Activated naive CD8-positive, alpha-beta T cell treated with anti-CD3 and anti-CD28 coated beads, Interleukin-2, amount 50 U/mL, for 24 hours (primary cell): Measurements from ENCODE around the gene CTSA.

ENCODE experiments used
- ATAC-seq: fragments of 150-1000 bp; cut with Tn5 transposase; one replicate; pipeline ENCODE4 v1.10.0; 2021
- DNase-seq: peaks from one replicate; pipeline ENCODE4 v3.0.0; 2021
- H3K27ac Mint-ChIP-seq: one replicate; pipeline ENCODE4 v1.8.0; 2021; ENCODE audit warnings: mild to moderate bottlenecking, mixed read lengths
- H3K27me3 Mint-ChIP-seq: one replicate; pipeline ENCODE4 v1.8.0; 2021; ENCODE audit warnings: mixed read lengths
- H3K36me3 Mint-ChIP-seq: one replicate; pipeline ENCODE4 v1.8.0; 2021; ENCODE audit warnings: low read depth, mixed read lengths
- H3K4me1 Mint-ChIP-seq: one replicate; pipeline ENCODE4 v1.8.0; 2021; ENCODE audit warnings: mixed read lengths
- H3K4me3 Mint-ChIP-seq: one replicate; pipeline ENCODE4 v1.8.0; 2021; ENCODE audit warnings: mild to moderate bottlenecking, moderate library complexity, mixed read lengths
- H3K9me3 Mint-ChIP-seq: one replicate; pipeline ENCODE4 v1.8.0; 2021; ENCODE audit warnings: mixed read lengths

The CTSA gene

DNA sequence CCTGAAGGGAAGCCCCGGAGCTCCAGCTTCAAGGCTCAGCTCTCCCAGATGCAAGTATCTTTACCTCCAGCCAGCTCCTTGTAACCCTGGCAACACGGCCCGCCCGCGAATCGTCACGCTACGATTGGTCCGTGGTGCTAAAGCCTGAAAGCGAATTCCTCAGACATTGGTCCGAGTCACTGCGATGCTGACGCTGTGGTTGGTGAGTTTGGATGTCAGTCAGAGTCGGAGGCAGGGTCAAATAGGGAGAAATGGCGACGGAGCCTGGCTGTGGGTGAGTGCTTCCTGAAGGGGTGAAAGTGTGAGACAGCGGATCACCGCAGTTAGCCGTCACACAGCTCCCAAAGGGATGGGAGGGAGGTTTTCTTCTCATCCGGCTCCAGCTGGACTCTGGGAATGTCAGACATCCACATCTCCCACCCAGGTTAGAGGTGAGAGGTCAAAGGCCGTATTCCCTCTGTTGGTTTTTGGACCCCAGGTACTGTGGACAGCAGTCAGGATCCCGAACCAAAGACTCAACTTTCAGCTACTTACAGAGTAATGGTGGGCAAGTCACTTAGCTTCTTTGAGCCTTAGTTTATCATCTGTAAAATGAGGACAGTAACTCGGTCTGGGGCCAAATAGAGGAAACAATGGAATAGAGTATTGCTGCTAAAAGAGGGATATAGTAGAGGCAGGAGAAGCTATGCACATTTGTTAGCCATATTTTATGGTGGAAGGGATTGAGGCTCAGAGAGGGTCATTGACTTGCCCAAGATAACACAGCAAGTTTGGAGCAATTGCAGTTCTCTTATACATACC lies 9.9 kb upstream of the CTSA start, which contains the start of gene ZSWIM1:
Gene ZSWIM1, plus strand, starts transcription at position 240 of the 801 bp plus-strand sequence. CDS start 1,366 bp downstream, outside the sequence.
- peak; percentile 99 for DNase-seq
- peak within 1 kb of the TSS; percentile 91 for H3K4me3 Mint-ChIP-seq
- peaks cover 16% of the 10 kb centered on the region for H3K36me3 Mint-ChIP-seq
- ATAC-seq = peak; percentile 94
- H3K27ac Mint-ChIP-seq = peak within 1 kb of the TSS; percentile 90
- H3K9me3 Mint-ChIP-seq = no peaks in the 10 kb centered on the region
- peaks cover 45% of the 10 kb centered on the region for H3K4me1 Mint-ChIP-seq
- H3K27me3 Mint-ChIP-seq = no peaks in the 10 kb centered on the region

- no peak for ATAC-seq
- Mint-ChIP-seq H3K27me3 (no peaks in the 10 kb centered on the region), H3K4me1 (peaks cover 48% of the 10 kb centered on the region), H3K9me3 (no peaks in the 10 kb centered on the region), H3K4me3 (peak overlapping the region; percentile 69), H3K36me3 (peaks cover 16% of the 10 kb centered on the region), H3K27ac (peak overlapping the region; percentile 53)
- DNase-seq = no peak
Measured at GRCh38 chr20:45882469-45883099, 8.6 kb upstream of the CTSA start.

DNA sequence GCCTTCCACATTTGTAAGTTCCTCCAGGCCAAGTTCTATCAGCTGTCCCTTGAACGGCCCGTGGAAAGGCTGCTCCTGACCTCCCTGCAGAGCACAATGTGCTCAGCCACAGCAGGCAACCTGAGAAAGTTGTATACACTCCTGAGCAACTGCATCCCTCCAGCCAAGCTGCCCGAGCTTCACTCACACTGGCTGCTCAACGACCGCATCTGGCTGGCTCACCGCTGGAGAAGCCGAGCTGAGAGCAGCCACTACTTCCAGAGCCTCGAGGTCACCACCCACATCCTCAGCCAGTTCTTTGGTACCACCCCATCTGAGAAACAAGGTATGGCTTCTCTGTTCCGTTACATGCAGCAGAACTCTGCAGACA lies 8.1 kb upstream of the CTSA start:
- H3K27ac Mint-ChIP-seq = peak overlapping the region; percentile 53
- ATAC-seq (no peak), DNase-seq (no peak)
- no peaks in the 10 kb centered on the region for H3K9me3 Mint-ChIP-seq
- H3K4me3 Mint-ChIP-seq = no peak overlapping the region
- peaks cover 48% of the 10 kb centered on the region for H3K4me1 Mint-ChIP-seq
- peaks cover 16% of the 10 kb centered on the region for H3K36me3 Mint-ChIP-seq
- H3K27me3 Mint-ChIP-seq = no peaks in the 10 kb centered on the region

- no peaks in the 10 kb centered on the region for H3K9me3 Mint-ChIP-seq
- H3K4me3 Mint-ChIP-seq = no peak overlapping the region
- H3K36me3 Mint-ChIP-seq = peaks cover 14% of the 10 kb centered on the region
- no peak overlapping the region for H3K27ac Mint-ChIP-seq
- DNase-seq = no peak
- H3K4me1 Mint-ChIP-seq = peaks cover 56% of the 10 kb centered on the region
- ATAC-seq = no peak
- no peaks in the 10 kb centered on the region for H3K27me3 Mint-ChIP-seq
Measured at GRCh38 chr20:45886590-45887345, 4.4 kb upstream of the CTSA start.

GRCh38 chr20:45887346-45887715 lies 3.8 kb upstream of the CTSA start, which contains the start of gene SPATA25:
TSS of gene SPATA25 (minus strand) at chr20:45887622. CDS start at chr20:45887590, 32 bp downstream.
- H3K36me3 Mint-ChIP-seq = peaks cover 14% of the 10 kb centered on the region
- H3K4me1 Mint-ChIP-seq = peaks cover 56% of the 10 kb centered on the region
- DNase-seq (no peak), ATAC-seq (no peak)
- no peak within 1 kb of the TSS for H3K27ac Mint-ChIP-seq
- no peak within 1 kb of the TSS for H3K4me3 Mint-ChIP-seq
- H3K27me3 Mint-ChIP-seq = no peaks in the 10 kb centered on the region
- H3K9me3 Mint-ChIP-seq = no peaks in the 10 kb centered on the region

DNA sequence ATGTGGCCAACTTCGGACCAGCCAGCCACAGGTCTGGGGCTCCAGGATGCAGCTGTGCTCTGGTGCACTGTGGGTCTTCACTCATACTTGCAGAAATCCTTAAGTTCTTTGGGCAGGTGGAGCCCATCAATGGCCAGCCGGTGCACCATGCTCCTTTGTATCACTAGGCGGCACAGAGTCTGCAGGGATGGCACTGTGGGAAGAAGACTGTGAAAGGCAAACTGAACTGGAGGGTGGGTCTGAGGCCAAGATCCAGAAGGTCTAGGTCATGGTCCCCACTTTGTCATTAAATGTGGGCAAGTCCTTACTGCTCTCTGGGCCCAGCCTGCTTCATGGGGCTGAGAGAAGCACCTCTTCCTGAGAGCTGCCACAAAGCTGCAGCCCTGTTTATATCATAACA lies 2.5 kb upstream of the CTSA start:
- H3K27ac Mint-ChIP-seq = no peak overlapping the region
- no peaks in the 10 kb centered on the region for H3K27me3 Mint-ChIP-seq
- DNase-seq (no peak), ATAC-seq (no peak)
- peaks cover 4% of the 10 kb centered on the region for H3K36me3 Mint-ChIP-seq
- H3K4me1 Mint-ChIP-seq = peaks cover 56% of the 10 kb centered on the region
- H3K4me3 Mint-ChIP-seq = no peak overlapping the region
- H3K9me3 Mint-ChIP-seq = no peaks in the 10 kb centered on the region

DNA sequence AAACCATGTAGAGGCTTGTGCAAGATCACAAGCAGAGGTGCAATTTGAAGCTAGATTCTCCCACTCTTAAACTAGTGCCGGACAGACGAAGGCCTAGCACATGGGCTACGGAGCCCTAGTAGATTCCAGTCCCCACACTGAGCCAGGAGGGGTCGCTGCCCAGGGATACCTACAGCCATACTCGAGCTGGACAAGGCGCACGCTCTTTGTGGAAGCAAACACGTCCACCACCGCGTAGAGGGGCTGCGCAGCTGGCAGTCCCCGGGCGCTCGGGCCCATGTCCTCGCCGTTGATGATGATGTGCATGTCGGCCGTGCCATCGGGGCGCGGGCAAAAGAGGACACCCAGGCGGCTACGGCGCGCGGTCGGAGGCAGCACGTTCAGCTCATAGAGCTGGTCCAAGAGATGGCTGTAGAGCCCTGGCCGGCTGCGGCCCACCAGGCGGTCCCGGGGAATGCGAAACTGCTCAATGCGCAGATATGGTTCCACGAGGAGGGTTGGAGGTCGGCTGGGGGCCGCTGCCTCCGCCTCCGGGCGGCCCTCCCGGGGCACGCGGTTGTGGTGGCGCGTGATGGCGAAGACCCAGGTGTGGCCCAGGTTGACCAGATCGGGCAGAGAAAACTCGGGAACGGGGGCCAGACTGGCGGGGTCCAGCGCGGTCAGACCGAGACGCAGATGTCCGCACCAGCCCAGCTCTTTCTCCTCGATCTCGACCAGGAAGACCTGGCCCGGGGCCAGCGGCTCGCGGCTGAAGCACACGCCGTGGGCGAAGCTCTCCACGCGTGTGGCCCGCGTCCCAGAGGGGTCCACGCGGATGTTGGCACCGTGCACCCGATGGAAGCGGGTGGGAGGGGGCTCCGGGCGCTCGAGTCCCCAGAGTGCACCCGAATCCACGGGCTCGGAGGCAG lies 804 bp upstream of the CTSA start:
- Mint-ChIP-seq H3K27ac (peak overlapping the region; percentile 82), H3K9me3 (no peaks in the 10 kb centered on the region), H3K36me3 (peaks cover 5% of the 10 kb centered on the region), H3K4me1 (peaks cover 51% of the 10 kb centered on the region), H3K4me3 (peak overlapping the region; percentile 88), H3K27me3 (no peaks in the 10 kb centered on the region)
- ATAC-seq (peak; percentile 39), DNase-seq (peak; percentile 60)

DNA sequence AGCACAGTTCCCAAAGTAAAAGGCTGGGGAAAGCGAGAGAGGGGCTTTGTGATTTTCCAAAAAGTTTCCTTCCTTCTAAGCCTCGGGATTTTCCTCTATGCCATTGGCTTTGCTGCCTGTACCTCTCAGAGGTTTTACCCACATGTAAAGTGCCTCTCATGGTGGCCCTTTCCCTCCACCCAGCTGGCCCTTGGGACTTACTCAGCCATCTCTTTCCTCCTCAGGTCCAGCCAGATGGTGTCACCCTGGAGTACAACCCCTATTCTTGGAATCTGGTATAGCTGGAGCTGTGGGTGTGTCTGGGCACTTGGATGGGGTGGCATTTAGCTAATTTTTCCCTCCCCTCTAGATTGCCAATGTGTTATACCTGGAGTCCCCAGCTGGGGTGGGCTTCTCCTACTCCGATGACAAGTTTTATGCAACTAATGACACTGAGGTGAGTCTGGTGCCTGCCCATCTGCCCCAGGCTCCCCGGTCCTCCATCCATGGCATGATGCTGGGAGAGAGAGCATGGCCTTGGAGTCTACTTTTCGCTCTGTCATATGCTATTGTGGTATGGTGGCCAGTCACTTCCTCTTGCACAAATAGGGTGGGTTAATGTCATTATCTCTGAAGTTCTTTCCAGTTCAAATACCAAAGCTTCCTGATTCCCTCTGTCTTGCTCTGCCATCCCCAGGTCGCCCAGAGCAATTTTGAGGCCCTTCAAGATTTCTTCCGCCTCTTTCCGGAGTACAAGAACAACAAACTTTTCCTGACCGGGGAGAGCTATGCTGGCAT lies 1.1 kb downstream of the CTSA start:
- Mint-ChIP-seq H3K36me3 (peaks cover 5% of the 10 kb centered on the region), H3K9me3 (no peaks in the 10 kb centered on the region), H3K27ac (peak overlapping the region; percentile 65), H3K27me3 (no peaks in the 10 kb centered on the region), H3K4me3 (peak overlapping the region; percentile 88), H3K4me1 (peaks cover 43% of the 10 kb centered on the region)
- ATAC-seq (no peak), DNase-seq (no peak)

GRCh38 chr20:45892828-45893500 lies 1.8 kb downstream of the CTSA start:
- H3K4me1 Mint-ChIP-seq = peaks cover 43% of the 10 kb centered on the region
- ATAC-seq (peak; percentile 23), DNase-seq (peak; percentile 24)
- H3K27ac Mint-ChIP-seq = peak overlapping the region; percentile 65
- H3K4me3 Mint-ChIP-seq = peak overlapping the region; percentile 88
- no peaks in the 10 kb centered on the region for H3K9me3 Mint-ChIP-seq
- H3K36me3 Mint-ChIP-seq = peaks cover 5% of the 10 kb centered on the region
- H3K27me3 Mint-ChIP-seq = no peaks in the 10 kb centered on the region

DNA sequence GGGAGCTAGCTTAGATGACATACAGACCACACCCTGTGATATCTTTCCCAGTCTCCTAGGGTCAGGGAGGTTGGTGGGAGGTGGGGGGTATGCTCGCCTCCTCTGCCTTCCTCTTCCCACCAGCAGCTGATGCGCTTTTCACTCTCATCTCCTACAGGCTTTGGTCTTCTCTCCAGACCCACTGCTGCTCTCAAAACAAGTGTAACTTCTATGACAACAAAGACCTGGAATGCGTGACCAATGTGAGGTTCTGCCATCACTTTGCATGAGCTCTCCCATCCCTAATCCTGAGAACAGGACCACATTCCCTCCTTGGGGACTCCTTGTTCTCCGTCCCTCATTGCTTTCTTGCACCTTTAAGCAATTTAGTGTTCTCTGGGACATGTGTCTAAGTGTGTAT lies 2.7 kb downstream of the CTSA start:
- Mint-ChIP-seq H3K36me3 (peaks cover 5% of the 10 kb centered on the region), H3K27ac (no peak overlapping the region), H3K4me3 (no peak overlapping the region)

GRCh38 chr20:45894797-45895196 lies 3.7 kb downstream of the CTSA start:
- no peak overlapping the region for H3K4me3 Mint-ChIP-seq
- ATAC-seq (no peak), DNase-seq (no peak)
- H3K9me3 Mint-ChIP-seq = no peaks in the 10 kb centered on the region
- H3K4me1 Mint-ChIP-seq = peaks cover 35% of the 10 kb centered on the region
- peaks cover 9% of the 10 kb centered on the region for H3K36me3 Mint-ChIP-seq
- no peak overlapping the region for H3K27ac Mint-ChIP-seq
- H3K27me3 Mint-ChIP-seq = no peaks in the 10 kb centered on the region

More for the DNA sequence above, 2.7 kb downstream of the CTSA start:
- H3K9me3 Mint-ChIP-seq = no peaks in the 10 kb centered on the region
- no peaks in the 10 kb centered on the region for H3K27me3 Mint-ChIP-seq
- peaks cover 43% of the 10 kb centered on the region for H3K4me1 Mint-ChIP-seq
- DNase-seq (no peak), ATAC-seq (no peak)

DNA sequence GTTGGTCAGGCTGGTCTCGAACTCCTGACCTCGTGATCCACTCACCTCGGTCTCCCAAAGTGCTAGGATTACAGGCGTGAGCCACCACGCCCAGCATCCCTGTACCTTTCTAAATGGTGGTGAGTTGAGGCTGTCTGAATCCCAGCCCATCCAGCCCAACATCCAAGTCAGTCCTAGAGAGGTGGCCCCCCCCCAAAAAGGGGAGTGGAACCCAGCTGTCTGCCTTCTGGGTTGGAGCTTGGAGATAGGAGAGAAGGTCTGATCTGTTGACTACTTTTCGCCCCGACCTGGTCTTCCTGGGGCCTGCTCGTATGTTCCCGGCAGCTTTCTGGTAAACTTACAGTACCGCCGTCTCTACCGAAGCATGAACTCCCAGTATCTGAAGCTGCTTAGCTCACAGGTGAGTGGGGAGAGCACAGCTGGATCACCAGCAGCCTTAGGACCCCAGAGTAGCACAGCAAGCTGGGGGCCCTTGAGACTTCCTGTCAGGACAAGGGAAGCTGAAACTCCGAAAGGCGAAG lies 5.6 kb downstream of the CTSA start:
- Mint-ChIP-seq H3K27ac (no peak overlapping the region), H3K27me3 (no peaks in the 10 kb centered on the region), H3K4me3 (no peak overlapping the region), H3K36me3 (peaks cover 9% of the 10 kb centered on the region), H3K4me1 (peaks cover 27% of the 10 kb centered on the region), H3K9me3 (no peaks in the 10 kb centered on the region)
- ATAC-seq (no peak), DNase-seq (no peak)

DNA sequence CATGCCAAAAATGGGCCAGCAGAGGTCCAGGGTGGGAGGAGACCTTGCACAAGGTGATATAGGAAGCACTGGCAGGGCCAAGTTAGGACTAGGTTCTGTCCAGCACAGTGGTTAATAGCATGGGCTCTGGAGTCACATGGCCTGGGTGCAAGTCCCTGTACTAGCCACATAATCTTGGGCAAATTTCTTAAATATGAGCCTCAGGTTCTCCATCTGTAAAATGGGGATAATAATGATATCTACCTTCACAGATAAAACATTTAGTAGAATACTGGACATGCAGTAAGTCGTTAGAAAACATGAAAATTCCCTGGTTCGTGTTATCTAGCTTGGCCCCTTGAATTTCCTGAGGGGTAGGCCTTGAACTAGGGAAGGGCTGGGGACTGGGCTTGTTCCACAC lies 6.2 kb downstream of the CTSA start:
- H3K4me3 Mint-ChIP-seq = no peak overlapping the region
- no peak overlapping the region for H3K27ac Mint-ChIP-seq
- peaks cover 9% of the 10 kb centered on the region for H3K36me3 Mint-ChIP-seq
- H3K27me3 Mint-ChIP-seq = no peaks in the 10 kb centered on the region
- DNase-seq (no peak), ATAC-seq (no peak)
- H3K9me3 Mint-ChIP-seq = no peaks in the 10 kb centered on the region
- H3K4me1 Mint-ChIP-seq = peaks cover 23% of the 10 kb centered on the region
